Activated CD8-positive, alpha-beta memory T cell treated with anti-CD3 and anti-CD28 coated beads, Interleukin-2, amount 50 U/mL, for 4 hours (primary cell): ENCODE results near the gene NPDC1.
"Not testable (repeated sequence)": the region's sequence is repeated elsewhere in the genome, so short reads cannot be mapped to it uniquely, and the experiment has no call there.

Source experiments
- DNase-seq: peaks from one replicate; pipeline ENCODE4 v3.0.0-alpha.2; 2020

NPDC1 gene

GRCh38 chr9:137038916-137039315, 7.1 kb downstream of the NPDC1 start:
- no peak for DNase-seq

- DNase-seq = no peak
These were observed 8.5 kb downstream of the NPDC1 start for GRCh38 chr9:137037483-137037882.

GRCh38 chr9:137037035-137037434, 8.9 kb downstream of the NPDC1 start:
- no peak for DNase-seq

GRCh38 chr9:137035937-137036336, 10.0 kb downstream of the NPDC1 start:
- DNase-seq = no peak

GRCh38 chr9:137035507-137035834, 10.5 kb downstream of the NPDC1 start:
- DNase-seq = no peak

- DNase-seq = peak; percentile 89
These were observed 11.1 kb downstream of the NPDC1 start for GRCh38 chr9:137034709-137035506.

- DNase-seq = no peak
These were observed 11.8 kb downstream of the NPDC1 start for GRCh38 chr9:137034039-137034708.

GRCh38 chr9:137033481-137033880, 12.5 kb downstream of the NPDC1 start:
- DNase-seq = not testable (repeated sequence)

GRCh38 chr9:137032858-137033257, 13.1 kb downstream of the NPDC1 start:
- no peak for DNase-seq

- DNase-seq = no peak
These were observed 13.9 kb downstream of the NPDC1 start, which contains the start of gene FUT7 for GRCh38 chr9:137031904-137032640. Gene FUT7, minus strand, starts transcription at chr9:137032088. Its CDS starts 97 bp downstream, at chr9:137031991.

GRCh38 chr9:137030538-137031527, 15.1 kb downstream of the NPDC1 start:
- peak; percentile 35 for DNase-seq

- DNase-seq = no peak
These were observed 16.0 kb downstream of the NPDC1 start for GRCh38 chr9:137030006-137030405.

- peak; percentile 74 for DNase-seq
These were observed 16.7 kb downstream of the NPDC1 start for GRCh38 chr9:137029058-137029936.

- DNase-seq = peak; percentile 67
These were observed 17.5 kb downstream of the NPDC1 start for GRCh38 chr9:137028263-137029057.

GRCh38 chr9:137027369-137028262, 18.4 kb downstream of the NPDC1 start, which contains the start of gene ABCA2:
Gene ABCA2, minus strand, starts transcription at chr9:137028237. Its CDS starts 97 bp downstream, at chr9:137028140.
- no peak for DNase-seq

- no peak for DNase-seq
These were observed 19.1 kb downstream of the NPDC1 start for GRCh38 chr9:137026828-137027227.

- DNase-seq = no peak
These were observed 19.6 kb downstream of the NPDC1 start for GRCh38 chr9:137026384-137026783.

GRCh38 chr9:137025517-137025966, 20.4 kb downstream of the NPDC1 start:
- no peak for DNase-seq

GRCh38 chr9:137023583-137023991, 22.4 kb downstream of the NPDC1 start:
- no peak for DNase-seq
